MCF 10A (cell line): Measurements from ENCODE around the gene PAIP2. TPM values are rescaled to one million over a fixed set of nuclear protein-coding genes. Genes with fewer than 3 reads are reported as not detected.

Experiments
- BruUV-seq: library from RNA; stranded (reverse); fragments of 400-500 nt; replicated peaks from 2 replicates; lab custom pipeline; 2021; lab: Mats Ljungman, UMichigan
- CTCF ChIA-PET: fragments of 300-600 bp; sonication (Branson Sonifier 250); formaldehyde crosslinking; extraction: SDS; loops from one replicate; lab custom pipeline; 2021; ENCODE audit warnings: antibody characterized with exemption, inconsistent platforms; lab: Yijun Ruan, JAX
- POLR2A ChIA-PET: fragments of 300-600, 350-650 bp; sonication (Branson Sonifier 250); formaldehyde crosslinking; extraction: SDS; loops from one replicate; lab custom pipeline; 2020; ENCODE audit warnings: antibody characterized with exemption, inconsistent platforms; lab: Yijun Ruan, JAX
- DNase-seq: peaks from one replicate; pipeline ENCODE4 v3.0.0-alpha.2; 2018; ENCODE audit not compliant: unreplicated experiment
- H3K27ac Mint-ChIP-seq: one replicate; pipeline ENCODE4 v1.8.0; 2022; ENCODE audit warnings: mild to moderate bottlenecking, low read depth, mixed read lengths; ENCODE audit not compliant: unreplicated experiment
- H3K27me3 Mint-ChIP-seq: one replicate; pipeline ENCODE4 v1.8.0; 2022; ENCODE audit warnings: mixed read lengths; ENCODE audit not compliant: insufficient read depth, unreplicated experiment
- H3K36me3 Mint-ChIP-seq: one replicate; pipeline ENCODE4 v1.8.0; 2022; ENCODE audit warnings: mild to moderate bottlenecking, moderate library complexity, mixed read lengths; ENCODE audit not compliant: insufficient read depth, unreplicated experiment
- H3K4me1 Mint-ChIP-seq: one replicate; pipeline ENCODE4 v1.8.0; 2022; ENCODE audit warnings: mixed read lengths; ENCODE audit not compliant: insufficient read depth, unreplicated experiment
- H3K4me3 Mint-ChIP-seq: one replicate; pipeline ENCODE4 v1.8.0; 2022; ENCODE audit warnings: mild to moderate bottlenecking, moderate library complexity, mixed read lengths; ENCODE audit not compliant: unreplicated experiment
- H3K9me3 Mint-ChIP-seq: one replicate; pipeline ENCODE4 v1.8.0; 2022; ENCODE audit warnings: mixed read lengths; ENCODE audit not compliant: unreplicated experiment
- CTCF ChIP-seq: fragments of 200-600 bp; IDR thresholded peaks from one replicate; pipeline ENCODE4 v1.8.0; 2022; ENCODE audit warnings: antibody characterized with exemption, mild to moderate bottlenecking; ENCODE audit not compliant: unreplicated experiment
- intact Hi-C: fragments of 100-400 bp; cut with micrococcal nuclease; formaldehyde crosslinking; loops from 2 replicates; pipeline ENCODE4 v1.14.1; 2022
- total RNA-seq: library from RNA; stranded (reverse); gene quantifications from 2 replicates; pipeline ENCODE4 v1.2.3, GENCODE V29; 2022

The PAIP2 gene
- total RNA-seq, 1 experiment from 2014 or later: 108 TPM

GRCh38 chr5:139377226-139377625 is 35.6 kb downstream of the PAIP2 start:
- DNase-seq: no peak
- Mint-ChIP-seq H3K4me1 (peaks cover 11% of the 10 kb centered on the region), H3K4me3 (no peak overlapping the region), H3K27me3 (no peaks in the 10 kb centered on the region), H3K9me3 (no peaks in the 10 kb centered on the region), H3K36me3 (peaks cover 19% of the 10 kb centered on the region), H3K27ac (no peak overlapping the region)
- ChIA-PET CTCF (no interaction called here), POLR2A (interaction anchor here (0.6 to 0.9 kb wide), 2 partner anchors 8 to 33 kb away, joined by 3 to 5 read pairs; no protein-coding TSS in a partner anchor)
- no TSS peak for BruUV-seq
- intact Hi-C loops: no loop called here
- TF ChIP-seq CTCF: no peak

GRCh38 chr5:139378101-139378825 is 36.6 kb downstream of the PAIP2 start:
- H3K4me1 Mint-ChIP-seq: peaks cover 12% of the 10 kb centered on the region
- no peak overlapping the region for H3K27ac Mint-ChIP-seq
- no peak for TF ChIP-seq CTCF
- intact Hi-C loops: no loop called here
- CTCF ChIA-PET: interaction anchor here (0.9 kb wide), 1 partner anchor 20 kb away, joined by 3 read pairs; no protein-coding TSS in a partner anchor
- peaks cover 11% of the 10 kb centered on the region for H3K36me3 Mint-ChIP-seq
- no TSS peak for BruUV-seq
- no peaks in the 10 kb centered on the region for H3K27me3 Mint-ChIP-seq
- POLR2A ChIA-PET: interaction anchor here (0.6 to 0.9 kb wide), 2 partner anchors 9 to 37 kb away, joined by 3 read pairs; partner anchors contain the start of gene PAIP2
- DNase-seq: no peak
- H3K9me3 Mint-ChIP-seq: no peaks in the 10 kb centered on the region
- H3K4me3 Mint-ChIP-seq: no peak overlapping the region

GRCh38 chr5:139378941-139379361 is 37.3 kb downstream of the PAIP2 start:
- no peaks in the 10 kb centered on the region for H3K27me3 Mint-ChIP-seq

More at GRCh38 chr5:139378941-139379361, 37.3 kb downstream of the PAIP2 start:
- intact Hi-C loops: no loop called here
- H3K4me1 Mint-ChIP-seq: peaks cover 8% of the 10 kb centered on the region
- TF ChIP-seq CTCF: no peak
- no TSS peak for BruUV-seq
- ChIA-PET CTCF (no interaction called here), POLR2A (no interaction called here)
- no peaks in the 10 kb centered on the region for H3K9me3 Mint-ChIP-seq
- peaks cover 6% of the 10 kb centered on the region for H3K36me3 Mint-ChIP-seq
- H3K4me3 Mint-ChIP-seq: no peak overlapping the region
- peak overlapping the region; percentile 33 for H3K27ac Mint-ChIP-seq
- no peak for DNase-seq
